HG03025 (cell line): ENCODE results near the gene JDP2.

Experiments
- ATAC-seq: cut with Tn5 transposase; IDR thresholded peaks from one replicate; pipeline ENCODE4 v1.9.1; 2021; ENCODE audit warnings: mild to moderate bottlenecking, moderate library complexity; ENCODE audit not compliant: unreplicated experiment, low FRiP score

The JDP2 gene

DNA sequence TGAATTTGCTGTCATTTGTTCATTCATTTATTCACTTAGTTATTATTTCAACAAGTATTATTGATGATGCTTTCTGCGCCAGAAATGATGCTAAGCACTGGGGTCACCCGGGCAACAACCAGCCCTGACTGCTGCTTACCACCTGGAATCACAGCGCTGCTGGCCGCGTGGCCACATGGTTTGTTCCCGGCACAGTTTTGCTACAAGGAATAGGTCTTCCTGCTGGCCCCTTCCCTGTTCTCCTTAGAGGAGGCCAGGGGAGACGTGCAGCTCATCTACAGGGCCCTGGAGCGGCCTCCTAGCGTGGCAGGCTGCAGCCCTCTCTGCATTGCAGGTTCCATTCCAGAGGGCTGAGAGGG, 7.0 kb downstream of the JDP2 start:
- no peak for ATAC-seq

DNA sequence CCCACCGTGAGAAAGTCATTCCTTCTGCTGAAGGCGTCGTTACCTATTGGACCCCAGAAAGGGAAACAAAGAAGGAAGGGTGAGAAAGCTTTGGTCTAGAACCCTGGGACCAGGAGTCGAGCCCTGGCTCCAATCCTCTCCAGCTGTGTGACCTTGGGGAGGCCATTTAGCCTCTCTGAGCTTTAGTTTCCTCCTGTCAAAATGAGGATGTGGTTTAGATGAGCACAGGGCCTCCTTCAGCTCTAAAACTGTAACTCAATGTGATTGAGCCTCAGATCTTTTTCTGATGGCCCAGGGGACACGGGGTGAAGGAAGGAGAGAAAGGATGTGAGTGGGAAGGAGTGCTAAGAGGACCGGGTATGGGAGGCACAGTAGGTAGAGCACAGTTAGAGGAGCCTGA, 7.7 kb downstream of the JDP2 start:
- ATAC-seq: no peak

DNA sequence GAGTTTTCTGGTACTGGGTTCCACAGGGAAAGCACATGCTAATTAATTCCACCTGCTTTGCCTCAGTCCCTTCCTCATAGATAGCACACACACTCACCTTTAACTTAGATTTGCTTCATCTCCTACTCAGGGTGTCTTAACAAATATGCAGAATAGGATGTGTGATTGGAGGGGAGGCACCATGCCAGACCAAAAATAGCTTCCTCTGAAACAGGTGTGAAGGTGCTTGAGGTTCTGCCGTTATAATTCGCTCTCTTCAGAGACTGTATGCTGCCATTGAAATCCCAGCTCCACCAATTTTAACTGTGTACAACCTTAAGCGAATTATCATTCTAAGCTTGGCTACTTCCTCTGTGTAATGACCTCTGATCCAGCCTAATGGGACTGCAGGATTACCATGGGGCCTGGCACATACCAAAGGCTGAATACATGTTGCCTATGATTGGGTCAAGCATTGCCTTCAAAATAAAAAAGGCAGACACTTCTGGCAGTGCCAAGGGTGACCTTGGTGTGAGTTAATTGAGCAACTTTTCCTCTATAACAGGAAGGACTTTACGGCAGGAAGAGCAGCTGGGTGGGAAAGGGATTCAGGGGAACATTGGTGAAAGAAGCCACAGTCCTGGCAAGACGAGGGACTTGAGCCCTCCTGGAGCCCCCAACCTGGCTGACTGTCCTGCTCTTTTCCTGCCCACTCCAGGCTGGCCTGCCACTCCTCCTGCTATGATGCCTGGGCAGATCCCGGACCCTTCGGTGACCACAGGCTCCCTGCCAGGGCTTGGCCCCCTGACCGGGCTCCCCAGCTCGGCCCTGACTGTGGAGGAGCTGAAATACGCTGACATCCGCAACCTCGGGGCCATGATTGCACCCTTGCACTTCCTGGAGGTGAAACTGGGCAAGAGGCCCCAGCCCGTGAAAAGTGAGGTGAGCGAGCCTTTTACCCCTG, 9.7 kb downstream of the JDP2 start:
- no peak for ATAC-seq

DNA sequence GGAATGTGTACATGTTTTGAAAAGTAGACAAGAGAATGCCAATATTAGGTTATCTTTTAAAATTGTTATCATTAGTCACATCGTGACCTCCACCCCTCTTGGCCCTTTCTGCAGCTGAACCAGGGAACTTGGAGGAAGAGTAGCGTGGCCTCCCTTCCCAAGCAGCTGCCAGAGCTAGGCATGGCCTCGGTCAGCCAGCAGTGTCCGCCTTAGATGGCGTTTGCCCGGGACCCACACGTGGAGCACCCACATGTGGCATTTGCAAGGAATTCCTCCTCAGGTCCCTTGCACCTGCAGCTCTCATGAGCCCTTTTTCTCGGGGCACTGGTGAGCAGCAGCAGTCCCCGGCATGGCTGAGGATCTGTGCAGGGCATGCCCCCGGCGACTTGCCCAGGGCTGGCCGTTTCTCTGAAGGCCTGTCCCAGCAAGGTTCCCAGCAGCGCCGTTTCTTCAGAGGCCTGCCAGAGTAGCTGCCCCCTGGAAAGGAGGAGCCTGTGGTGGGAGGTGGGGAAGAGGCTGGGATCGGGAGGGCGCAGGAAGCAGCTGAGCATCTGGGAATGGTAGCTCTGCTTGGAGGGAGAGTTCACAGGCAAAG, 10.8 kb downstream of the JDP2 start:
- no peak for ATAC-seq

DNA sequence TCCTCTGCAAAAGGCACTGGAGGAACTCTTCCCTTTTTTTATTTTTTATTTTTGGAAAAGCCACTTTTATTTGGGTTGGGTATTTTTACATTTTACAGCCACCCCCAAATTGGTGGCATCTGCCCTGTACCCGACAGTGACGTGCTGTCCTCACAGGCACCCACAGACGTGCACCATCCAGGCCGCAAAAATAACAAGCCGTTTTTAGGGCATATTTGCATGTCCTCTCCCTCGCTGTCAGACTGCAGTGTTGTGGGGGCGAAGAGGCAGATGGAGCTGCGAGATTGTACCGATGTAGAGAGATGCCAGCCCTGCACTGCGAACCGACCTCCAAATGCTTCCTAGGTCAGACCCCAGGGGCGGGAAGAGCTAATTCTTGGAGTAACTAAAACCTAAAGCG, 12.2 kb downstream of the JDP2 start:
- no peak for ATAC-seq

DNA sequence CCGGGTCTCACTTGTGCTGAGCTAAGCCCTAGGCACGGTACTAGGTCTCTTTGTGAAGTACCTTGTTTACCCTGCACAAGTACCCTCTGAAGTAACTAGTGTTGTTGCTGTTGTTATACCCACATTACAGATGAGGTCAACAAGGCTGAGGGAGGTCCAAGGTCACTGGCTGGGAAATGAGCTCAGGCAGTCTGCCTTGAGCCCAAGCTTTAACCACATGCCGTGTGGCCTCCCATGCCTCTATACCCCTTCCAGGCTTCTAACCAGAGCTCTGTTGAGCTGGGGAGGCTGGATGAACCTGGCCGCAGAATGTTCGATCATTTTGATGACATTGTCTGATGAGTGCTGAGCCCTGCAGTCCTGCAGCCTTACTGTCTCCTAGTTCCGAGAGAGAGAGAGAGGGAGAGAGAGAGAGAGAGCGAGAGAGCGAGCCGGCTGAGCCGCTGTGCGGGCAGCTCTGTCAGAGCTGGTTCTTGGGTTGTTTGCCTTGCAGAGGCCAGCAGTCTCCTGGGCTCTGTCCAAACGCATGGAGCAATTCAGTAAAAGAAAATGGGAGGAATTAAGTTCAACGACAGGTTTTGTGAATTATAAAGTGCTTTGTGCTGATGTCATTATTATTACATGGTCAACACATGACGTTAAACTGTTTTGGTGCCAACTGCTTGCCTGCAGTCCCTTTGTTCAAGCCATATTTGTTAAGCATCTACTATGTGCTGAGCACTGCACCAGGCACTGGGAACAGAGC, 13.1 kb downstream of the JDP2 start:
- ATAC-seq: no peak

DNA sequence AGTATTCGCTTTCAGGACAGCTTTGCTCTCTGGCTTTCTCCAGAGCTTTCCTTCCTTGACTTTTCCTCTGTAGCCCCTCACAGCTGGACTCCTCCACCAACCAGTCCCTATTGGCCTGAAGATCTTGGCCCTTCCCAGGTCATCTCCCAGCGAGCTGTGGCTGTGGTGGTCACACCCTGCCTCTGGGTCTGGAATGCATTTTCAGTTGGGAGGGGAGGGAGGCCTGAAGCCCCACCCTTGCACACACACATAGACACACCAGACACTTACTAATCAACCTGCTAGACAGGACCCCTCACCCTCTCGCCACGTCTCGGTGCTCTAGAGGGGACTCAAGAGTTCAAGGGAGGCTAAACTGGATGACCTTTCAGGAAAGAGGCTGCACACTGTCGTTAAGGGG, 13.9 kb downstream of the JDP2 start:
- ATAC-seq: no peak

DNA sequence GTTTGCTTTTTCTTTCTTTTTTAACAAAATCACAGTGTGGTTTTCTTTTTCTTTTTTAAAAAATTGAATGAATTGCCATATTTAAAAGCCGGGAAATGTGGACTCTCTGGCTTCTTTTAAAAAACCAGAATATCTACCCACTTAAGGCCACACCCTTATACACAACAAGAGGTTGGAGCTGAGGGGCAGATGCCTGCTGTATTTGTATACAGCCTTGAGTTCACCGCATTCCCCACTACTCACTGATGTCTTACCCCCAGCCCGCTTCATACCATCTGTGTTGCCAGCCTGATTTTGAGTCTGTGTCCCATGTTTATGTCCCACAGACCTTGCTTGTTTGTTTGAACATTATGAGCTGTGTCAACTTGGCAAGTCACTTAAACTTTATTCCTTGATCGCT, 14.3 kb downstream of the JDP2 start:
- no peak for ATAC-seq

DNA sequence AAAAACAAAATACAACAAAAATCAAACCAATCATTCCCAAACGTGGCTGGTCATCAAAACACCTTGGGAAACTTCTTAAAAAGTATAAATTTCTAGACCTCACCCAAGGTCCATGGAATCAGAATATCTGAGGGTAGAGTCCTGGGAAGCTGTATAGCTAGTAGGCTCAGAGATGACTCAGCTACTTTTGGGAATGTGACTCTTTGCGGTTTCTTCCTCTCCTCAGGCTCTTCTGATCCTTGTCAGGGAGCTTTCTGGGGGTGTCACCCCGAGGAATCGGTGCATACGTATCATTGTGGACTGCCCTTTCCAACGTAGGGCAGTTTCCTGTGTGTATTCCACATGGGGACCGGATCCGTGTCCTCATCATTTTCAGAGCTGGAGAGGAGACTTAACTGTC, 14.8 kb downstream of the JDP2 start:
- ATAC-seq: no peak

DNA sequence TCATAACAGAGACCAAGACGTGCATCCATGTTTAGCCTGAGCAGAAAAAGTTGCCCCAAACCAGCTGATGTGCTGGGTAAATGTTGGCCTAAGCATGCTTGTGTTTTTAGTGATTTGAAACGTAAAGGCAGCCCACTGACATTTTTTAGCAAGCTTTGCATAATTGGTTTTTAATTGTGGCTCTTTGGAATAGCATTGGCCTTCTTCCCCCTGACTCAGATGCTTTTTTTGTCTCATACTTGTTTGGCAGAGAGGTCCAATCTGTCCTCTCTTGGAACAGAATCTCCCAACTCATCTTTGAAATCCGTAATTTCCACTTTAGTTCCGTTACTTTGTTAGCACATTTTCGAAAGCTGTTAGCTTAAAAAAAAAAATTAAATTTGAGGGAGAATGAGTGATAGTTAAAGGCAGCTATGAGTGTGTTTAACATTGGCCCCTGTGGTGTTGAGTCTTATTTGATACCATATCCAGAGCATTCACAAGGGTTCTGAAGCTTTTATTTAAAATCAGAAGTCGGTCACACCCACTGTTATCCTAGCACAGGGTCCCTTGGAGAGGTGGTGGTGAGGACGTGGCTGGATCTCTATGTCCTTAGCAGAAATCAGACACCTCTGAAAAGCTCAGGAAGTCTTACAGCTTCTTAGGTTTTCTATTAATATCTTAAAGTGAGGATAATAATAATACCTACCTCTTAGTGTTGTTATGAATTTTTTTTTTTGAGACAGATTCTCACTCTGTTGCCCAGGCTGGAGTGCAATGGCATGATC, 15.6 kb downstream of the JDP2 start:
- ATAC-seq: no peak

DNA sequence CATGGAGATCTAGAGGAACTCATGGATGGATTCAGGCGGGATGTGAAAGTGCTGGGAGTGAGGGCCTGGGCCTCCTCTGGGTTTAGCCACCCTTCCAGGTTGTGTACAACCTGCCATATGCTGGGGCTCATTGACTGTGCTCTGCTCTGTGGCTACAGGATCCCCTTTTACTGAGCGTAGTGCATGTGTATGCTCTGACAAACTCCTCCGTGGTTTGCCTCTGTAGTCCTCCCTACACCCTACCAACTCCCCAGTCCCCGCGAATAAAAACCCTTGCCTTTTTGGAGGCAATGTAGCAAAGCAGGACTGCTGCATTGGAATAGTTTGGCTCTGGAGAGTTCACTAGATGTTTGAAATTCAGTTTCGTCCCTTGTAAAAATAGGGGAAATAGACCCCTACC, 17.4 kb downstream of the JDP2 start:
- no peak for ATAC-seq

DNA sequence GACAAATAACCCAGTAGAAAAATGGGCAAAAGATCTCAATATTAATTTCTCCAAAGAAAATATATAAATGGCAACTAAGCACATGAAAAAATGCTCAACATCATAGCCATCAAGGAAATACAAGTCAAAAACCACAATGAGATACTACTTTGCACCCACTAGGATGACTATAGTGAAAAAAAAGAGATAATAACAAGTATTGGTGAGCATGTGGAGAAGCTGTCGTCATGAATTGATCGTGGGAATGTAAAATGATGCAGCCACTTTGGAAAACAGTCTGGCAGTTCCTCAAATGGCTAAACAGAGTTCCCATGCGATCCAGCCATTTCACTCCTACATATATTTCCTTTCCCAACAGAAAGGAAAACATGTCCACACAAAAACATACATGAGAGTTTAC, 18.1 kb downstream of the JDP2 start:
- ATAC-seq: no peak

DNA sequence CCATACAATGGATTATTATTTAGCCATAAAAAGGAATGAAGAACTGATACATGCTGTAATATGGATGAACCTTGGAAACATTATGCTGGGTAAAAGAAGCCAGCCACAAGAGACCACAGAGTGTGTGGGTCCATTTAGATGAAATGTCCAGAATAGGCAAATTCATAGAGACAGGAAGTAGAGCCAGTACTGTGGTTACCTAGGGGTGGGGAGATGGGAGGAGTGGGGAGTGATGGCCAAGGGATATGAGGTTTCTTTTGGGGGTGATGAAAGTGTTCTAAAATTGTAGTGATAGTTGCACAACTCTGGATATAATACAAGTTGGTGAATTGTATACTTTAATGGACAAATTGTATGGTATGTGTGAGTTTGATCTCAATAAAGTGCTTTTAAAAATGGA, 18.6 kb downstream of the JDP2 start:
- no peak for ATAC-seq

DNA sequence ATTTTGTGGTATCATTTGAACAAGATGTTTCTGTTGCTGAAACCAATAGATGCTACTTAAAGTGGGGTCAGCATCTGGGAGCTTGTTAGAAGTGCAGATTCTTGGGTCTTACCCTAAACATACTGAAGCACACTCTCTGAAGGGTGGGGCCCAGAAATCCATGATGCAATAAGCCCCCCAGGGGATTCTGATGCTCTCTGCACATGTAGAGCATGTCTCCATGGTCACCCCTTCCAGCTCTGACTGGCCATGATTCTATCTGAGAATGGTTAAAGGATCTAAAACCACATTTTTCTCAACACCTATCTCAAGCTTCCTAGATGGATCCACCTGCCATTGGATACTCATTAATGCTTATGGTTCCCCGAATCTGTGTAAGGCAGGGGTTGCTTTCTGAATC, 20.4 kb downstream of the JDP2 start:
- ATAC-seq: no peak

DNA sequence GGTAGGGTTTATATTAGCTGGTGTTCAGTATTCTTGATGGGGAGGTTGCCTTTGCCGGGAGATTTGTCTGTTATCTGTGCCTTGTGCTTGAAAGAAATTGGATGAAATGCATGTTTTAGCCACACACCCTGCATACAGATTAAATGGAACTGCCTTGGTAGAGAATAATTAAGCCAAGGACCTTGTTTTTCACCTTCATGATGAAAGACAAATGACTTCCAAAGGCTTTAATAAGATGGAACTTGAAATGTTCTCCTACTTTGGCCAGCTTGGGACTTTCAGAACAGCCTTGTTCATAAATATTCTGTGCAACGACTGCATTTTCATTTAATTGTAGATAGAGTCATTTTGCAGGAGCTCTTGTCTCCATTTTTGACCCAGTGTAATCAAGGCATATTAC, 21.2 kb downstream of the JDP2 start:
- ATAC-seq: no peak

DNA sequence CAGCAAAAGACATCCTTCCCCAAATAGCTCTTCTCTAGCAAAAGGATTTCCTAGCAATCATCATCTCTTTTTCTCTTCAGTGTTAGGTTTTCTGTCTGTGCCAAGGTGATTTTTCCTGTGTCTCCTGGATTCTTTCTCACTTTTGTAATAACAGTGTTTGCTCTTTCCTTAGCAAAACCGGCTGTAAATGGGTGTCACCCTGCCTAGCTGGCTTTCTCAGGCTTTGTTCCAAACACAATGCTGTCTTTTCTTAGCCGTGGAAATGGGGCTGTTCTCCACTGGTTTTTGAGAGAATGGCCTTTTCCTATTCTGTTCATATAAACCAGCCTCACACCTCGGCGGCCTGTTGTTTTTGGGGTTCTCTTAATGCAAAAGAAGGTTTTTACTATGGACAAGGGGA, 21.9 kb downstream of the JDP2 start:
- ATAC-seq: no peak

DNA sequence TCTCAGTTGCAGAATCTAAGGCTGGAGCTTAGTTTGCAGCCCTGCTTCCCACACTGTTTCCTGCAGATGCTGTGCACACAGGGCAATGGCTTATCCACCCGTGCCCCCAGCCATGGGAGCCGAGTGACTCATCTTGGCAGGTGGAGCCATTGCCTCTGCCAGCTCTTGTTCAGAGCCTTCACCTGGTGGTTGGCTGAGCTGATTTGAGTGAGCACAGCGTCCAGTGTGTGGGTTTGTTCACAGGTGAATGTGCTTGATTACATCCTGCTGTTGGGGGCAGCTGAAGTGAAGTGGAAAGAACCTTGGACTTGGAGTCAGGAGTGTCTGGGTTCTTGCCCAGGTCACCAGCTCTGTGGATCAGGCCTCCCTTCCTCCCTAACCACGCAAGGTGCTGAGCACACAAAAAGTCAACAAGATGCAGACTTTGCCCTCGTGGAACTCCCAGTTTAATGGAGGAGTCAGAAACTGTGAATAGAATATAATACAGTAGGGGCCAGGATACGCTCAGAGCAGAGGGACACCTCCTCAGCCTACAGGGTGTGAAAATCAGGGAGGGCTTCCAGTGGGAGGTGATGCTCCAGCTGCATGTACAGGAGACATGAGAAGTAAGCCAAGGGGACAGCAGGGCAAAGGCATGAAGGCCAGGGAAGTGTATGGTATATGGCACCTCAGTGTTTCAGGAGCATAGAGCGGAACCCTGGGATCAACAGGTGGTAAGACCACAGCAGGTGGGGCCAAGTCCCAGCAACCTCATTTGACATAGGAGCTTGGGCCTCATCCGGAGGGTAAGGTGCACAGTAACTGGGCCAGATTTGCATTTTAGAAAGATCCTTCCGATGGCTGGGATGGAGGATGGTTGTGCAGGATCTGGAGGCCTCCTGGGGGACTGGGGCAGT, 22.8 kb downstream of the JDP2 start:
- ATAC-seq: no peak

DNA sequence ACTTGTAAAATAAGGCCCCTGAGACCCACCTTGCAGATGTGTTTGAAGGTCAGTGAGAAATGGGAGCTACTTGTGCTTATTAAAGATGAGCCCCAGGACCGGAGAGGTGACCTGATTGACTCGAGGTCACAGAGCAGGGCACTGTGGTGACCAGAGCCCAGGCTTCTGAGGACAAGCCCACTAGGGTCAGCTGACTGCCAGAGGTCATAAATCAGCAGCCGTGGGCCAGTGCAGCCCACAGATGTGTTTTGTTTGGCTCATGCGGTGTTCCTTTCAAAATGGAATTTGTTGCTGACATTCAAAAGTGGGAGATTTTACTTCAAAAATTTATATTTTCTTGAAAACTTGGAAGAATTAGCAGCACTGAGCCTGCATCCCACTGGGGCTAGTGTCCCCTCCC, 24.5 kb downstream of the JDP2 start:
- no peak for ATAC-seq

DNA sequence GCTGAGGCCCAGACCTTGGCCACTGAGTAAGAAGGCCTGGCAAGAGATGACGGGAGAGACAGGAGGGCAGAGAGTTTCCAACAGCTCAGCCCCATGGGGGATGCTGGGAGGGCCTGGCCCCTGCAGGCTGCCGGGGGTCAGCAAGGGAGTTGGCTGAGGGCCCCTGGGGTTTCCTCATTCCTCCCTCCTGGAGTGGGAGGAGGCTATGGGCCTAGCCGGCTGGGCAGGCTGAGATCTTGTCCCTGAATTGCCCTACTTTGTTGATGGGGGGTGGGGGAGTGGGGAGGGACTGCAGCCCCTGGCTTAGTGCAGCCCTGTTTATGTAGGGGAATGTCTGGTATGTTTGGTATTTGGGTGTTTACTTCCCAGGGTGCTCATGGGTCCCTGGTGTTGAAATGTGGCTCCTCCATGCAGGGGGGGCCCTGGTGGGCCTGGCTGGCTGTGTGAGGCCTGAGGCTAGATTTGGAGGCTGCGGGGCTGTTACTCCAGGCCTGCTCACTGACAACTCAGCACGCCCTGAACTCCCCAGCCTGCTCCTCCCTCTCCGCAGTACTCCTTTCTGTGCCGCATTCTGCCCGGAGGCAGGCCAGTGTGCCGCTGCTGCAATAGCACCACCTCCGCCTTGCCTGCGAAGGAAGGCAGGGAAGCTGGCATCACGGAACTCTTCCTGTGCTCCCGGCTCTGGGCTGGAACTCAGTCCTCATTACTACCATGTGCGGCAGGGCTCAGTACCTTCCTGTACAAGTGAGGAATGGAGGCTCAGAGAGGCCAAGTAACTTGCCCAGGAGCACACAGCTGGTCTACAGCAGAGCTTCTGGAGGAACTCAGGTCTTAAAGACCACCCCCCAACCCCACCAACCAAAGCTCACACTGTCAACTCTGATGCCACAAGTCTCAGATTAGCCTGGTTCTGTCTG, 25.3 kb downstream of the JDP2 start:
- no peak for ATAC-seq
